Neural cell (in vitro differentiated cells): ENCODE measurements around the gene KCNE3.

Experiments
- CTCF ChIP-seq: fragments of 450-650 bp; IDR thresholded peaks from 2 replicates; pipeline ENCODE4 v1.5.1; 2014; ENCODE audit warnings: antibody characterized with exemption, mild to moderate bottlenecking, moderate library complexity; ENCODE audit not compliant: poor library complexity, severe bottlenecking
- EZH2 ChIP-seq: fragments of 200-600, 300-800 bp; shearing (Covaris generic), sonication (generic); IDR thresholded peaks from 2 replicates; pipeline ENCODE4 v1.6.1; 2014; ENCODE audit warnings: antibody characterized with exemption, low read length, borderline replicate concordance, mild to moderate bottlenecking; ENCODE audit not compliant: insufficient read depth, poor library complexity, severe bottlenecking
- MXI1 ChIP-seq: fragments of 450-650 bp; conservative IDR thresholded peaks from 2 replicates; pipeline ENCODE4 v1.6.1; 2014; ENCODE audit warnings: antibody characterized with exemption, mild to moderate bottlenecking; ENCODE audit not compliant: poor library complexity, severe bottlenecking
- POLR2AphosphoS5 ChIP-seq: IDR thresholded peaks from 2 replicates; pipeline ENCODE4 v1.6.1; 2012
- TAF1 ChIP-seq: IDR thresholded peaks from 2 replicates; pipeline ENCODE4 v1.6.1; 2012; ENCODE audit warnings: low read depth

- TF ChIP-seq CTCF (no peak), TAF1 (no peak), POLR2AphosphoS5 (no peak), MXI1 (no peak), EZH2 (no peak)
Measured at GRCh38 chr11:74460065-74460464, 7.3 kb downstream of the KCNE3 start.
